ENCODE data around the gene MINDY3.

DNA sequence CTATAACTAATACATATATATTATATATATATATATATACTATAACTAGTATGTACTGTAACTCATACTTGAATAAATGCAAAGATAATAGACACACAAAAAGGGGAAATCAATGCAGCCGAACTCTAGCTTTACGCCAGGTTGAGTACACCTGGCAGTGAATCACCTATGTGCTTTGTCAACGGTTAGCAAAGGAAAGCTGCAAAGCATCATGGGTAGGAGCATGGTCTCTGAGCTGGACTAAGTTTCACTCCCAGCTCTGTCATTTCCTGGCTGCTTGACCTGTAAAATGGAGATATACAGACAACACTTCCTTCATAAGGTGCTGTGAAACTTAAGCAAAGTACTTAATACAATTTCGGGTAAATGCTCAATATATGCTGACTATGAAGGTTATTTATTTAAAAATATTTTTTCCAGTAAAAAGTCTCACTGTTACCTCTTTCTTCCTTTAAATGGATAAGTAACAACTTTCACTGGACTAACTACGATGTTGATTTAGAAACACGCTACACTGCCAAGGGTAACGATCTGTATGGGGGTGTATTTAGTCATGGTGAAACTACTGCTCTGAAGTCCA, 78.8 kb downstream of the MINDY3 start:
- TF ChIP-seq GATA3 (IDR thresholded peaks at IDR 0.05; ENCODE audit: low read depth, low read length) = no peak
- TF ChIP-seq GATA2 (IDR thresholded peaks at IDR 0.05; ENCODE audit: low read depth, low read length) = no peak

All from SH-SY5Y (cell line).